Stimulated activated CD4-positive, alpha-beta T cell treated with anti-CD3 and anti-CD28 coated beads, Interleukin-12 subunit alpha, Interleukin-12 subunit beta, amount 100 ng/mL, for 24 hours (primary cell): Measurements from ENCODE around the gene CDH5.

Source experiments
- DNase-seq, 2 experiments: peaks; one replicate each; pipeline ENCODE4 v3.0.0-alpha.2; 2020; ENCODE audit warnings: low read depth in 2 of 2

Gene CDH5

DNA sequence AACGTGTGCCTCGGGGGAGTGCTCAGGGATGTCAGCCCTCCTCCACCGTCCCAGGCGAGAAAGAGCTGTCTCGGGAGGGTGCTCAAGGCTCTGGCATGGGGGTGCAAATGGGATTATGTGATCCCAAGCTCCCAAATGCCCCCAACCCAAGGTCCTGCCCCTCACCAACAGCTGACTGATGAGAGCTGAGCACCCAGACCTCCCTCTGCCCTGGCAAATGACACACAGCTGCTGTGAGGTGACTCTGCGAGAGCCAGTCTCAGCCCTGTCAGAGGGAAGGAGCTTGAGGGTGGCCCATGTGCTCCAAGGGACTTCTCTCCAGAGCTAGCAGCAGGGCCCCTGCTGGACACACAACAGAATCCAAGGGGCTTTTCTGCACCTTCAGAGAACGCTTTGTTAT lies 7.7 kb downstream of the CDH5 start:
- no peak for DNase-seq

DNA sequence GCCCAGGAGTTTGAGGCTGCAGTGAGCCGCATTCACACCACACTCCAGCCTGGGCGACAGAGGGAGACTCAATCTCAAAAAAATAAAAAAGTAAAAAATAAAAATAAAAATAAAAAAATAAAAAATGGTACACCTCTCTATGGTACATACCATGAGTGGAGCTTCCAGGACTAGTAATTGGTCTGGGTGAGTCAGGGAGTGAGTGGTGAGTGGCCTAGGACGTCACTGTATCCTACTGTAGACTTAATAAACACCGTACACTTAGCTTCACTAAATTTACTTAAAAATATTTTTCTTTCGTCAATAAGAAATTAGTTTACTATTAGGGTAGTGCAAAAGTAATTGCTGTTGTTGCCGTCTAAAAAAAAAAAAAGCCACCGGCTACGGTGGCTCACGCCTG lies 9.0 kb downstream of the CDH5 start:
- DNase-seq: no peak

DNA sequence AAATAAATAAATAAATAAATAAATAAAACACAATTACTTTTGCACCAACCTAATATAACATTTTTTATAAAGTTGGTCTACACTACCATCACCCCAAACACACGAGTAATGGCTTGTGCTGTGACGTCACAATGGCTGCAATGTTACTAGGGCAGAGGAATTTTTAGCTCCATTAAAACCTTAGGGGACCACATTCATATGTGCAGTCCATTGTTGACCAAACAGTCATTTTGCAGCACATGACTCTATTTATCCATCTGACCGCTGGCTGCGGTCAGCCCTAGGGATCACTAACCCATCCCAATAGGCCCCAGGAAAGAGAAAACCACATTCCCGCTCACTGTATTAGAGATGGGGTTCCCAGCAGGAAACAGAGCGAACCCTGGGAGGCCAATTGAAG lies 9.6 kb downstream of the CDH5 start:
- no peak for DNase-seq

DNA sequence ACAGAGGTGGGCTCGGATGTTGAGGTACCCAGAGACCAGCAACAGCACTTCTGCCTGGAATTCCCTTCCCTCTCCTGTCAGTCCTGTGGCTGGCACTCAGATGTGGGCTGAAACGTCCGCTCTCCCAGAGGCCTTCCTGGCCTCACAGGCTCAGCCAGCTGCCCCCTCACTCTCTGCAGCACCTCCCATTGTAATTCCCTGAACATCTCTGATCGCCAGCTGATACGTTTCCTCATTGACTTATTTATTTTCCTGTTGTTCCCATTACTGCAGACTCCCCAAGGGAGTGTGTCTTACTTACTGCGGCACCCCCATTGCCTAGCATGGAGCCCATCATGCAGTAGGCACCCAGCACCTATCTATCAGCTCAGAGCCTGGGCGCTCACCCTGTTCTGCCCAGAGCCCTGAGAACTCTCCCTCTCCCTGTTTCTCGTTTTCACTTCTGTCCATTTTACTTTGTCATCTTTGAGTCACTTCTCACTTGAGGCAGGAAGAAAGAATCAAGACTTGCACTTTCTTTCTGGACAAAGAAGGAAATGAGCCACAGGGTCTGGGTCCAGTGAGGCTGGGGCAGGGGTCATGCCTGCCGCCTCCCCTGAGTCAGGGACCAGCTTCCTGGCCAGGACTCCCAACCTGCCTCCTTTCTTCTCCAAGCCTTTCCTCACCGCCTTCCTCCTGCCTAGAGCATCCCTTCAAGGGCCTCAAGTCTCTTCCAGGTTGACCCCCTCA lies 10.2 kb downstream of the CDH5 start:
- DNase-seq: no peak

DNA sequence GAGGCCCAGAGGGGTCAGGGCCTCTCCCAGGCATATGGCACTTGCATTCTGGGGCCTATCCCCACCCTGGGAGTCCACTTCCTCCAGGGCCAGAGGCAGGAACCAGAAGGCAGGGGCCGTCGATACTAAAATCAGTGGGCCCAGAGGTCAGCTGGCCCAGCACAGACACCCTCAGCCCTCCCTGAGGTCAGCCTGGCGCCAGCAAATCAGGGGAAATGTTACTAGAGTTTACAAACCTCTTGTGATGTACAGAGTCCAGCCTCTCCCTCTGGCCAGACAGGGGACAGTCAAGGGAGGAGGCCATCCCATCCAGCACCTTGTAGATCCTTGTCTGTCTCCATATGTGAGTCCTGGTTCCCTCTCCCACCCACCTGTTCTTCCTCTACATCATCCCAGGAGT lies 10.8 kb downstream of the CDH5 start:
- no peak for DNase-seq

- DNase-seq: no peak
These were observed 12.5 kb downstream of the CDH5 start for GRCh38 chr16:66378741-66379570.

- no peak for DNase-seq
These were observed 13.1 kb downstream of the CDH5 start for GRCh38 chr16:66379571-66379941.

DNA sequence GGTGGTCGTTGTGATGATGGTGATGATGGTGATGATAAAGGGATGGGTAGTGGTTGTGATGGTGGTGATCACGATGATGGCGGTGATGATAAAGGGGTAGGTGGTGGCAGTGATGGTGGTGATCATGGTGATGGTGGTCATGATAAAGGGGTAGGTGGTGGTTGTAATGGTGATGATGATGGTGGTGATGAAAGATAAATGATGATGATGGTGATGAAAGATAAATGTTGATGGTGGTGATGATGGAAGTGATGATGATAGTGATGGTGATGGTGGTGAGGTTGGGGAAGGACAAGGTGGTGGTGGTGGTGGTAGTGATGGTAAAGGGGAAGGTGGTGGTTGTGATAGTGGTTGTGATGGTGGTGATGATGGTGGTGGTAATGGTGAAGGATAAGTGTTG lies 13.9 kb downstream of the CDH5 start:
- no peak for DNase-seq

DNA sequence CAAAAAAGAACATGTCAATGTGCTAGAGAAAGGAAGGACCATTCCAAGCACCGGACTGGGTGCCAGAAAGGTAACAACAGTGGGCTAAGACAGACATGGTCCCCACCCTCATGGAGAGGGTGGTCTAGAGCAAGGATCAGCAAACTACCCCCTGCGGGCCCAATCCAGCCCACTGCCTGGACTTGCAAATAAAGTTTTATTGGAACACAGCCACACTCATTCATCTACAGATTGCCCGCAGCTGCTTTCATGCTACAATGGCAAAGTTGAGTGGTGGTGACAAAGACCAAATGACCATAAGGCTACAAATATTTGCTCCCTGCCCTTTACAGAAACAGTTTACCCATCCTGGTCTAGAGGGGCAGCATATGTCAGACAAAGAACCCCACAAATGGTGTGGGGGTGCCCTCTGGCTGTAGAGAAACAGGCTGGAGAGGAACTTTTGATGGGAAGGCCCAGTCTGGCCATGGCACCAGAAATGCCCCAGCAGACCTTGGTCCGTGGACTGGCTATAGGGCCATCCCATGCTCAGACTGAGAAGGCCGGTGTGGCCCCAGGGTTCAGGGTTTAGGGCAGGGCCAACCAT lies 15.2 kb downstream of the CDH5 start:
- DNase-seq: no peak

GRCh38 chr16:66382171-66382965 lies 15.9 kb downstream of the CDH5 start:
- no peak for DNase-seq

- DNase-seq: no peak
These were observed 16.4 kb downstream of the CDH5 start for GRCh38 chr16:66382966-66383299.

DNA sequence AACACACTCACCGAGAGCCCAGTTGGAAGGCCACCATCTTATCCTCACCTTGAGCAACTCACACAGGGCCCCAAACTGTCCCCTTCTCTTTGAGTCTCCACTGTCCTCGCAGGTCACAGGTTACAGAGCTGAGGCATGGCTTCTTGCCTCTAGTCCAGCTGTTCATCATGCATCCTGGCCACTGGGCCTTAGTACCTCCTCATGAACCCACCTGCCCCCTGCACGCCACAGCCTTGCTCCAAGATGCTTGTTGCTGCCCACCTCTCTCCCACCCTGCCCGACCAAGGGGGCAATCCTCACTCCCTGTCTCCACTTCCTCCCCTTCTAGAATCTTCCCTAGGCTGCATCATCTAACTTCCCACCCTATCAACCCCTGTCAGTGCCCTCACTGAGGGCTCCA lies 17.1 kb downstream of the CDH5 start:
- no peak for DNase-seq

DNA sequence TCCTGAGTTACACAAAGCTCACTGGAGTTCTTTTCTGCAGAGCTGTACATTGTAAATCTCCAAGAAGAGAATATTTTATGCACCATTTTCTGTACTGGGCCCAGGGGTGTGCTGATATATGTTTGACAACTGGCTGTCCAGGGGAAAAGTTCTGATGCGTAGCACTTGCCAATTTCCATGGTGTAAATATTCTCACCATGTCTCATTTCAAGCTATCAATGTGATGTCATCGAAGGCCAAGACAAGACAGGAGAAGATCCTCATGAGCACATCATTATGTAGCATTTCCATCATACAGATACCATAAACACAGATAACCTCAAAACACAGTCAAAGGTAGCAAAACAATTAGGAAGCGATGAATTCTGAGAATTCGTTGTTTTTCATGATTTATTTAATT lies 18.9 kb downstream of the CDH5 start:
- DNase-seq: no peak

GRCh38 chr16:66386629-66387622 lies 20.4 kb downstream of the CDH5 start:
- no peak for DNase-seq

DNA sequence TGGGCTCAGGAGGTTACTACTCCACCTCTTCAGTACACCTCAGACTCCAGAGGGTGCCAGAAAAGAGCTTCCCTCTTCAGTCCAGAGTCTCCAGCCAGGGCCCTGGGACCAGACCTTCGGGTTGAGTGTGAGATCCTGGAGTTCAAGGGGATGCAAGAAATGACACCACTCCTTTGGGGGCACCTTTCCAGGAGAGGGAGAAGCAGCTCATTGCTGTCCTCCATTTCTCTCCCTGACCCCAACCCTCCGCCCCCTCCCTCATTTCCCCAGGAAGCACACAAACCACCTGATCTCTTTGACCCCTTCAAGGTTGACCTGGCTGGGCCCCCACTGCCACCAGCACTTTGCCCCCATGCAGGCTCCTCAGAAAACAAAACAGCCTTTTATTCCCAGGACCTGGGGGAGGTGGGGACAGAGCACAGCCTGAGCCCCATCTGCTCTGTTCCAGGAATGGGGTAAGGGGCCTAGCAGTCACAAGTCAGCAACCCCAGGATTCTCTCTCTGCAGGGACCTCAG lies 21.4 kb downstream of the CDH5 start:
- DNase-seq: no peak

DNA sequence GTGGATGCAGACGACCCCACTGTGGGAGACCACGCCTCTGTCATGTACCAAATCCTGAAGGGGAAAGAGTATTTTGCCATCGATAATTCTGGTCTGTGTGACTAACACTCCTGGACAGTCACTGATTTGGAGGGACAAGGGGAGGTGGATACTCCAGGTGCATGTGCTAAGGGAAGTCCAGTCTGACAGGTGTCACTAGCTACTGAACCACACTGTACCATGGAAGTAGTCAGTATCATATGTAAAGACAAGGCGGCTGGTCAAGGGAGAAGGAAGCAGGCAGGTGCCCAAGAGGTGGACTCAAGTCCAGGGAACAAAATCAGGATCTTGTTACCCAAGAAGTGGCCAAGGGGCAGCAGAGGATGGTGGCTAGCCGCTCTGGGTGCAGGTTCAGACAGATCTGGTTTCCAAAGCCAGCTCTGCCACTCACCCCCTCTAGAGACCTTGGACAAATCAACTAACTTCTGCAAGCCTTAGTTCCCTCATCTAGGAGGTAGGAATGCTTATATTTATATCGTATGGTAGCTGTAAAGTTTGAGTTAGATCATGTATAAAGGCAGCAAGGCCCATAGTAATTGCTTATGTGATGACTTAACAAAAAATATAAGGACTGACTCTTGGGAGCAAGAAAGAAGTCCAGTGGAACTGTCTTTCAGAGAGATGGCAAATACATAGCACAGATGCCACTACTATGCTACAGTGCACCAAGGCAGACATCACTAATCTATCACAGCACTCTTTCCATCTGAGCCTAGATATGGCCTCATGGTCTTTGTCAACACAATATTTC lies 22.1 kb downstream of the CDH5 start:
- no peak for DNase-seq

DNA sequence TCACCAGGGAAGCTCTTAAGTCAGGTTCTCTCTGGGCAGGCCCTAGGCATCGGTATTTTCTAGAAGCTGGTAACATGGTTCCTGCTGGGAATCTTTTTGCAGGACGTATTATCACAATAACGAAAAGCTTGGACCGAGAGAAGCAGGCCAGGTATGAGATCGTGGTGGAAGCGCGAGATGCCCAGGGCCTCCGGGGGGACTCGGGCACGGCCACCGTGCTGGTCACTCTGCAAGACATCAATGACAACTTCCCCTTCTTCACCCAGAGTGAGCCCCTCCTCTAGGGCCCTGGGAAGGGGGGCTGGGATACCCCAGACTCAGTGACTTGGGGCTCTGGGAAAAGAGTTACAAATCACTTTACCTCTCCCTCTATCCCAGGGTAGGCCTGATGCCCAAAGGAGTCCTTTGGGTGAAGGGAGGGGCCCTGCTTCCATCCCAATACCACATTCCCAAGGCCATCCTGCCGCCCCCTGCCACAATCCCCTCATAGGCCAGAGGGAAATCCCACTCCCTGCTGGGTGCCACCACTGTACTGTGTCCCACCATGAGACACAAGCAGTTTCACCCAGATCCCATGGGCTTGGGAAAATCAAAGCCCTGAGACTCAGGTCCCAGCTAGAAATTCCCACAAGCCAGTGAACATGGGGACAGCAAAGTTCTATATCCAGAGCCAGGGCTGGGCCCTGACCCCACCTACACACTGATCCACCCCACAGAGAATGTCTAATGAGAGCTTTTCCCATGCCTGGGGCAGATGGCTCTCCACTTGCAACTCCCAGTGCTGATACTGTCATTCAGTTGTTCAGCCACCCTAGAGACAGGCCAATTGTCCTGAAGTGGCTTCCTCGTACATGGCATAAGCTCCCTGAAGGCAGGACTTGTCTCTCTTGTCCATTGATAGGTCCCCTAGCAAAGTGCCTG lies 23.0 kb downstream of the CDH5 start:
- no peak for DNase-seq

- DNase-seq: no peak
These were observed 24.0 kb downstream of the CDH5 start for GRCh38 chr16:66390346-66391108.
